K562 (cell line): ENCODE measurements around the gene TRPM4. TPM values are rescaled to one million over a fixed set of nuclear protein-coding genes. Genes with fewer than 3 reads are reported as not detected.

Experiments
- ARID1B ChIP-seq: fragments of 450-650 bp; IDR thresholded peaks from 2 replicates; pipeline ENCODE4 v1.6.1; 2016; ENCODE audit warnings: antibody characterized with exemption, mild to moderate bottlenecking, inconsistent platforms
- BCOR ChIP-seq: fragments of 450-650 bp; IDR thresholded peaks from 2 replicates; pipeline ENCODE4 v1.6.1; 2016
- FUS ChIP-seq: fragments of 200-400 bp; formaldehyde crosslinking; optimal IDR thresholded peaks from 2 replicates; pipeline ENCODE3; 2017; ENCODE audit warnings: low read depth, low read length
- HNRNPUL1 ChIP-seq: fragments of 200-400 bp; formaldehyde crosslinking; IDR thresholded peaks from 2 replicates; pipeline ENCODE4 v1.6.1; 2017; ENCODE audit warnings: low read length
- HOXB6 ChIP-seq: fragments of 250-450 bp; sonication (Bioruptor Pico); IDR thresholded peaks from 2 replicates; pipeline ENCODE4 v1.5.1; 2022; ENCODE audit warnings: mild to moderate bottlenecking, borderline replicate concordance
- KAT8 ChIP-seq: fragments of 450-650 bp; IDR thresholded peaks from 2 replicates; pipeline ENCODE4 v1.6.1; 2016; ENCODE audit warnings: low read depth, mild to moderate bottlenecking
- MEF2D ChIP-seq: conservative IDR thresholded peaks from 2 replicates; pipeline ENCODE4 v1.6.1; 2016; ENCODE audit warnings: low read depth, missing genetic modification characterization, missing compliant biosample characterization
- TCF3 ChIP-seq: sonication (generic); formaldehyde crosslinking; IDR thresholded peaks from 2 replicates; pipeline ENCODE4 v1.4.0; 2020; ENCODE audit warnings: mild to moderate bottlenecking, missing genetic modification reagents
- ZNF197 ChIP-seq: fragments of 200-800 bp; sonication (Bioruptor generic); IDR thresholded peaks from 2 replicates; pipeline ENCODE4 v1.6.1; 2016; ENCODE audit warnings: low read depth, missing genetic modification characterization, missing compliant biosample characterization
- ZNF23 ChIP-seq: fragments of 250-450 bp; sonication (Bioruptor Pico); IDR thresholded peaks from 2 replicates; pipeline ENCODE4 v1.4.0; 2020; ENCODE audit warnings: mild to moderate bottlenecking
- polyA plus RNA-seq, 8 experiments: library from polyadenylated mRNA; depleted of rRNA in 4 of 8; stranded (reverse) in 5 of 8; unstranded in 3 of 8; fragments of >200 nt; fragmentation: Nextera tagmentation in 2 of 8; fragmentation: Illumina TruSeq in 1 of 8; extraction: Ambion mirVana in 2 of 8; extraction: Trizol in 1 of 8; gene quantifications; 2 replicates each; pipeline versions ENCODE4 v1.2.1 to v1.2.3, GENCODE V29; 2011 to 2014; ENCODE audit warnings: inconsistent platforms in 1 of 8, missing spikeins in 1 of 8
- total RNA-seq, 7 experiments: library from RNA; depleted of rRNA in 6 of 7; stranded (reverse); fragments of >200 nt in 6 of 7; fragmentation: Illumina TruSeq in 2 of 7; extraction: Trizol in 2 of 7; gene quantifications; 2 replicates each; pipeline versions ENCODE4 v1.2.1 to v1.2.3, GENCODE V29; 2011 to 2021; ENCODE audit warnings: low replicate concordance in 1 of 7
- TF ChIP-seq, protein P1 (sequence below): fragments of 250-450 bp; sonication (Bioruptor Pico); IDR thresholded peaks from 2 replicates; pipeline ENCODE4 v1.4.0; 2020
- TF ChIP-seq, protein P2 (sequence below): sonication (generic); formaldehyde crosslinking; IDR thresholded peaks from 2 replicates; pipeline ENCODE4 v1.9.0; 2022; ENCODE audit warnings: mild to moderate bottlenecking, missing genetic modification reagents
- TF ChIP-seq, protein P3 (sequence below): sonication (generic); formaldehyde crosslinking; IDR thresholded peaks from 2 replicates; pipeline ENCODE4 v1.8.0; 2022; ENCODE audit warnings: mild to moderate bottlenecking, low read depth, missing genetic modification reagents
- TF ChIP-seq, protein P4 (sequence below): IDR thresholded peaks from 2 replicates; pipeline ENCODE4 v1.6.1; 2012; ENCODE audit warnings: low read depth, low read length, improper control_type of control experiment, borderline replicate concordance

The TRPM4 gene
- total and polyA plus RNA-seq, 9 of the 15 experiments (the other 6 are each of a cell fraction or from before 2014, with no cell fraction given), result 6.5 to 45.4 (median 15.2) TPM

GRCh38 chr19:49148784-49149651 is 8.6 kb upstream of the TRPM4 start (continued):
- TF ChIP-seq, protein P1, sequence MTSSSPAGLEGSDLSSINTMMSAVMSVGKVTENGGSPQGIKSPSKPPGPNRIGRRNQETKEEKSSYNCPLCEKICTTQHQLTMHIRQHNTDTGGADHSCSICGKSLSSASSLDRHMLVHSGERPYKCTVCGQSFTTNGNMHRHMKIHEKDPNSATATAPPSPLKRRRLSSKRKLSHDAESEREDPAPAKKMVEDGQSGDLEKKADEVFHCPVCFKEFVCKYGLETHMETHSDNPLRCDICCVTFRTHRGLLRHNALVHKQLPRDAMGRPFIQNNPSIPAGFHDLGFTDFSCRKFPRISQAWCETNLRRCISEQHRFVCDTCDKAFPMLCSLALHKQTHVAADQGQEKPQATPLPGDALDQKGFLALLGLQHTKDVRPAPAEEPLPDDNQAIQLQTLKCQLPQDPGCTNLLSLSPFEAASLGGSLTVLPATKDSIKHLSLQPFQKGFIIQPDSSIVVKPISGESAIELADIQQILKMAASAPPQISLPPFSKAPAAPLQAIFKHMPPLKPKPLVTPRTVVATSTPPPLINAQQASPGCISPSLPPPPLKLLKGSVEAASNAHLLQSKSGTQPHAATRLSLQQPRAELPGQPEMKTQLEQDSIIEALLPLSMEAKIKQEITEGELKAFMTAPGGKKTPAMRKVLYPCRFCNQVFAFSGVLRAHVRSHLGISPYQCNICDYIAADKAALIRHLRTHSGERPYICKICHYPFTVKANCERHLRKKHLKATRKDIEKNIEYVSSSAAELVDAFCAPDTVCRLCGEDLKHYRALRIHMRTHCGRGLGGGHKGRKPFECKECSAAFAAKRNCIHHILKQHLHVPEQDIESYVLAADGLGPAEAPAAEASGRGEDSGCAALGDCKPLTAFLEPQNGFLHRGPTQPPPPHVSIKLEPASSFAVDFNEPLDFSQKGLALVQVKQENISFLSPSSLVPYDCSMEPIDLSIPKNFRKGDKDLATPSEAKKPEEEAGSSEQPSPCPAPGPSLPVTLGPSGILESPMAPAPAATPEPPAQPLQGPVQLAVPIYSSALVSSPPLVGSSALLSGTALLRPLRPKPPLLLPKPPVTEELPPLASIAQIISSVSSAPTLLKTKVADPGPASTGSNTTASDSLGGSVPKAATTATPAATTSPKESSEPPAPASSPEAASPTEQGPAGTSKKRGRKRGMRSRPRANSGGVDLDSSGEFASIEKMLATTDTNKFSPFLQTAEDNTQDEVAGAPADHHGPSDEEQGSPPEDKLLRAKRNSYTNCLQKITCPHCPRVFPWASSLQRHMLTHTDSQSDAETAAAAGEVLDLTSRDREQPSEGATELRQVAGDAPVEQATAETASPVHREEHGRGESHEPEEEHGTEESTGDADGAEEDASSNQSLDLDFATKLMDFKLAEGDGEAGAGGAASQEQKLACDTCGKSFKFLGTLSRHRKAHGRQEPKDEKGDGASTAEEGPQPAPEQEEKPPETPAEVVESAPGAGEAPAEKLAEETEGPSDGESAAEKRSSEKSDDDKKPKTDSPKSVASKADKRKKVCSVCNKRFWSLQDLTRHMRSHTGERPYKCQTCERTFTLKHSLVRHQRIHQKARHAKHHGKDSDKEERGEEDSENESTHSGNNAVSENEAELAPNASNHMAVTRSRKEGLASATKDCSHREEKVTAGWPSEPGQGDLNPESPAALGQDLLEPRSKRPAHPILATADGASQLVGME (CRISPR knock-in tag), result peak; percentile 50; the same call in 1 of the 2 replicates
- TF ChIP-seq, protein P2, sequence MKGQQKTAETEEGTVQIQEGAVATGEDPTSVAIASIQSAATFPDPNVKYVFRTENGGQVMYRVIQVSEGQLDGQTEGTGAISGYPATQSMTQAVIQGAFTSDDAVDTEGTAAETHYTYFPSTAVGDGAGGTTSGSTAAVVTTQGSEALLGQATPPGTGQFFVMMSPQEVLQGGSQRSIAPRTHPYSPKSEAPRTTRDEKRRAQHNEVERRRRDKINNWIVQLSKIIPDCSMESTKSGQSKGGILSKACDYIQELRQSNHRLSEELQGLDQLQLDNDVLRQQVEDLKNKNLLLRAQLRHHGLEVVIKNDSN, result peak; percentile 29; the same call in 1 of the 2 replicates
- 0 out of 2 replicates have a peak, but pooled peaks have one; percentile 11 for TF ChIP-seq BCOR
- peak; percentile 82 for TF ChIP-seq TCF3 (CRISPR knock-in tag)
- no peak for TF ChIP-seq ZNF197 (CRISPR knock-in tag)
- TF ChIP-seq FUS, result no peak
- TF ChIP-seq, protein P3, sequence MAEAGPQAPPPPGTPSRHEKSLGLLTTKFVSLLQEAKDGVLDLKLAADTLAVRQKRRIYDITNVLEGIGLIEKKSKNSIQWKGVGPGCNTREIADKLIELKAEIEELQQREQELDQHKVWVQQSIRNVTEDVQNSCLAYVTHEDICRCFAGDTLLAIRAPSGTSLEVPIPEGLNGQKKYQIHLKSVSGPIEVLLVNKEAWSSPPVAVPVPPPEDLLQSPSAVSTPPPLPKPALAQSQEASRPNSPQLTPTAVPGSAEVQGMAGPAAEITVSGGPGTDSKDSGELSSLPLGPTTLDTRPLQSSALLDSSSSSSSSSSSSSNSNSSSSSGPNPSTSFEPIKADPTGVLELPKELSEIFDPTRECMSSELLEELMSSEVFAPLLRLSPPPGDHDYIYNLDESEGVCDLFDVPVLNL (CRISPR knock-in tag), result no peak
- TF ChIP-seq, protein P4, sequence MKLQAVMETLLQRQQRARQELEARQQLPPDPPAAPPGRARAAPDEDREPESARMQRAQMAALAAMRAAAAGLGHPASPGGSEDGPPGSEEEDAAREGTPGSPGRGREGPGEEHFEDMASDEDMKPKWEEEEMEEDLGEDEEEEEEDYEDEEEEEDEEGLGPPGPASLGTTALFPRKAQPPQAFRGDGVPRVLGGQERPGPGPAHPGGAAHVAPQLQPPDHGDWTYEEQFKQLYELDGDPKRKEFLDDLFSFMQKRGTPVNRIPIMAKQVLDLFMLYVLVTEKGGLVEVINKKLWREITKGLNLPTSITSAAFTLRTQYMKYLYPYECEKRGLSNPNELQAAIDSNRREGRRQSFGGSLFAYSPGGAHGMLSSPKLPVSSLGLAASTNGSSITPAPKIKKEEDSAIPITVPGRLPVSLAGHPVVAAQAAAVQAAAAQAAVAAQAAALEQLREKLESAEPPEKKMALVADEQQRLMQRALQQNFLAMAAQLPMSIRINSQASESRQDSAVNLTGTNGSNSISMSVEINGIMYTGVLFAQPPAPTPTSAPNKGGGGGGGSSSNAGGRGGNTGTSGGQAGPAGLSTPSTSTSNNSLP, result no peak
- no peak for TF ChIP-seq MEF2D
- peak; percentile 87 for TF ChIP-seq ARID1B
- no peak for TF ChIP-seq HNRNPUL1
- TF ChIP-seq ZNF23, result no peak
- TF ChIP-seq HOXB6 (CRISPR knock-in tag), result no peak
- no peak for TF ChIP-seq KAT8
